ENCODE data around the gene MAP3K13. TPM values are rescaled to one million over a fixed set of nuclear protein-coding genes. Genes with fewer than 3 reads are reported as not detected.

MAP3K13 gene, protein sequence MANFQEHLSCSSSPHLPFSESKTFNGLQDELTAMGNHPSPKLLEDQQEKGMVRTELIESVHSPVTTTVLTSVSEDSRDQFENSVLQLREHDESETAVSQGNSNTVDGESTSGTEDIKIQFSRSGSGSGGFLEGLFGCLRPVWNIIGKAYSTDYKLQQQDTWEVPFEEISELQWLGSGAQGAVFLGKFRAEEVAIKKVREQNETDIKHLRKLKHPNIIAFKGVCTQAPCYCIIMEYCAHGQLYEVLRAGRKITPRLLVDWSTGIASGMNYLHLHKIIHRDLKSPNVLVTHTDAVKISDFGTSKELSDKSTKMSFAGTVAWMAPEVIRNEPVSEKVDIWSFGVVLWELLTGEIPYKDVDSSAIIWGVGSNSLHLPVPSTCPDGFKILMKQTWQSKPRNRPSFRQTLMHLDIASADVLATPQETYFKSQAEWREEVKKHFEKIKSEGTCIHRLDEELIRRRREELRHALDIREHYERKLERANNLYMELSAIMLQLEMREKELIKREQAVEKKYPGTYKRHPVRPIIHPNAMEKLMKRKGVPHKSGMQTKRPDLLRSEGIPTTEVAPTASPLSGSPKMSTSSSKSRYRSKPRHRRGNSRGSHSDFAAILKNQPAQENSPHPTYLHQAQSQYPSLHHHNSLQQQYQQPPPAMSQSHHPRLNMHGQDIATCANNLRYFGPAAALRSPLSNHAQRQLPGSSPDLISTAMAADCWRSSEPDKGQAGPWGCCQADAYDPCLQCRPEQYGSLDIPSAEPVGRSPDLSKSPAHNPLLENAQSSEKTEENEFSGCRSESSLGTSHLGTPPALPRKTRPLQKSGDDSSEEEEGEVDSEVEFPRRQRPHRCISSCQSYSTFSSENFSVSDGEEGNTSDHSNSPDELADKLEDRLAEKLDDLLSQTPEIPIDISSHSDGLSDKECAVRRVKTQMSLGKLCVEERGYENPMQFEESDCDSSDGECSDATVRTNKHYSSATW
- total RNA-seq: 10 to 100 TPM; 20.4 to 21.1 TPM
- polyA plus RNA-seq (2013, experiment 1 of 2): 27.5 TPM
- polyA plus RNA-seq (2013, experiment 2 of 2): 27.9 TPM
- long read RNA-seq, experiment 1, transcript MAP3K13-207 (2 exons, 388 nt): major isoform, 5 of 8 reads
- long read RNA-seq, experiment 1, partial matches to known transcripts: 0 of 8 reads
- long read RNA-seq, experiment 1, other reads (novel, unspliced or antisense): 1 of 8 reads
- long read RNA-seq, experiment 2, transcript MAP3K13-212 (3 exons, 1,681 nt): major isoform, 54 of 62 reads
- long read RNA-seq, experiment 2, partial matches to known transcripts: 0 of 62 reads
- long read RNA-seq, experiment 2, other reads (novel, unspliced or antisense): 5 of 62 reads
- long read RNA-seq, experiment 3, transcript MAP3K13-212 (3 exons, 1,681 nt): major isoform, 10 of 16 reads
- long read RNA-seq, experiment 3, partial matches to known transcripts: 2 of 16 reads
- long read RNA-seq, experiment 3, other reads (novel, unspliced or antisense): 4 of 16 reads
- long read RNA-seq, experiment 4, transcript MAP3K13-212 (3 exons, 1,681 nt): major isoform, 61 of 67 reads
- long read RNA-seq, experiment 4, partial matches to known transcripts: 1 of 67 reads
- long read RNA-seq, experiment 4, other reads (novel, unspliced or antisense): 3 of 67 reads

DNA sequence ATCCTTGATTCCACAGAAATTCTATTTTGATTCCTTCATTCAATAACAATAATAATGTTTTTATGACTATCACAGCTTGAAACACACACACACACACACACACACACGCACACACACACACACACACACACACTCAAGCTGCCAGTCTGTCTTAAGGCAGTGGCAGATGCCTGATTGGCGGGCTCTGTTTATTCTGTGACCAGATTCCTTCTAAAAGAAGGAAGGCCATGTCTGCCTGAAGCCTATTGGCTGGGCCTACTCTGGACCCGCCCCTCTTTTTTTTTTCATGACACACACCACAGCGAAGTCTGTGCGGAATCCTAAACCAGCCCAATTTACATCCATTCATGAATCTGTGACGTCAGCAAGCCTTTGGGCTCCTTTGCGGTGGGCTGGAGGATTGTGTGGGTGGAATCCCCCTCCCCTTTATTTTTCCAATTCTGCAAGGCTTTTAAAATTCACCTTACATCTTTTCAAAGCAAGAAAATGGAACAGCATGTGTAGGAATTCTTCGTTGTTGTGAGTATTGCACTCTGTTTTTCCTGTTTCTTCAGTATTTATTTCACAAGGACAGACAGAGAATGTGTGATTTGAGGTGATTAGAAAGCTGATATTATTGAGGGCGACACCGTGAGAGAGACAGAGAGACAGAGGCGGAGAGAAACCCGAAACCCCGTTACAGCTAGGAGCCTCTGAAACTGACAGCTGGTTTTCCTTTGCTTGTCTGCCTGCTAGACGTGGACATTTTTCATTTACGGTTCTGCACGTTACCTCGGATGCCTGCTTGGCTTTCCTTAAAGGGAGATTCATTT lies at the start of gene MAP3K13:
TSS of gene MAP3K13 (plus strand) at position 287 of the 812 bp plus-strand sequence. CDS start 65,446 bp downstream, outside the sequence.
- Mint-ChIP-seq H3K27ac (no peak within 1 kb of the TSS), H3K4me1 (peaks cover 2% of the 10 kb centered on the region), H3K27me3 (ENCODE audit: insufficient read depth) (peaks cover 57% of the 10 kb centered on the region), H3K9me3 (no peaks in the 10 kb centered on the region), H3K36me3 (ENCODE audit: low read depth) (no peaks in the 10 kb centered on the region), H3K4me3 (peak within 1 kb of the TSS; percentile 57)
- Histone ChIP-seq H3K36me3 (ENCODE audit: control insufficient read depth, insufficient read depth, low read length) (no peaks in the 10 kb centered on the region), H3K4me1 (ENCODE audit: control insufficient read depth, insufficient read depth, low read length) (no peaks in the 10 kb centered on the region), H3K27me3 (ENCODE audit: control insufficient read depth, insufficient read depth, low read length, poor library complexity, severe bottlenecking) (peaks cover 45% of the 10 kb centered on the region), H3K9ac (ENCODE audit: extremely low read depth, low read length, poor library complexity, severe bottlenecking) (peak within 1 kb of the TSS; percentile 26), H3K9me3 (ENCODE audit: control insufficient read depth, low read length) (no peaks in the 10 kb centered on the region), H3K4me3 (ENCODE audit: low read length) (peak within 1 kb of the TSS; percentile 86), H3K27ac (ENCODE audit: low read depth, low read length) (peak within 1 kb of the TSS; percentile 64)
- 3 to 7% methylated on average over 6 to 17 of the region's 17 CpGs for WGBS, 2 experiments (ENCODE audit: insufficient coverage in 1 of 2, insufficient read length in 1 of 2)
- TF ChIP-seq CTCF (conservative IDR thresholded peaks at IDR 0.05): no peak
- DNase-seq: peak; percentile 91

DNA sequence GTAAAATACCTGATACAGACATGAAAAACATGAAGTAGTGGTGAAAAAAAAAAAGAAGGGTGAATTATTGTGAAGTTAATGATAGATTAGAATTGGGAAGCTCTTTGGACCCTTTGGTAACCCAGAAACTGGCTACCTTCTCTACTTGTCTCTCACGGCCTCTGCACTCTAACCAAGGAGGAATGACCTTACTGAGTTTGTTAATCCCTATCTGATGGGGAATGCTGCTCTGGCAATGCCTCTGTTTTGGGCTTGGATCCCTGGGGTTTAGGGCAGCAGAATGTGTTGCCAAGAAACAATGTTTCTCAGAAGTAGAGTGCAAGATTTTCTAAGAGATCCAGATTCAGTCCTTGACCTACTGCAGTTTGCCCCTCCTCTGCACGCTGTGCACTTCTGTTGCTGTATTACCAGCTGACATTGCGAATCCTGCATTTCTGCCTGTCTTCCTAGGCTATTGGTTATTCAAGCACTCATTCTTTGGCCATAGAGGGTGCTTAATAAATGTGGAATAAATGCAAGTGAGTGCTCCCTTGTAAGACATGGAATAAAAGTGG lies 49.2 kb upstream of the MAP3K13 start:
- DNase-seq: no peak
- 88 to 94% methylated on average over 3 of the region's 3 CpGs for WGBS, 2 experiments (ENCODE audit: insufficient coverage in 1 of 2, insufficient read length in 1 of 2)
- Histone ChIP-seq H3K27me3 (ENCODE audit: control insufficient read depth, insufficient read depth, low read length, poor library complexity, severe bottlenecking) (no peaks in the 10 kb centered on the region), H3K9ac (ENCODE audit: extremely low read depth, low read length, poor library complexity, severe bottlenecking) (no peak overlapping the region), H3K4me1 (ENCODE audit: control insufficient read depth, insufficient read depth, low read length) (peaks cover 3% of the 10 kb centered on the region), H3K4me3 (ENCODE audit: low read length) (no peak overlapping the region), H3K36me3 (ENCODE audit: control insufficient read depth, insufficient read depth, low read length) (no peaks in the 10 kb centered on the region), H3K9me3 (ENCODE audit: control insufficient read depth, low read length) (peaks cover 23% of the 10 kb centered on the region), H3K27ac (ENCODE audit: low read depth, low read length) (no peak overlapping the region)
- peaks cover 16% of the 10 kb centered on the region for H3K36me3 Mint-ChIP-seq (ENCODE audit: low read depth)
- H3K27ac Mint-ChIP-seq: no peak overlapping the region
- H3K4me3 Mint-ChIP-seq: no peak overlapping the region
- H3K27me3 Mint-ChIP-seq (ENCODE audit: insufficient read depth): no peaks in the 10 kb centered on the region
- H3K4me1 Mint-ChIP-seq: peaks cover 4% of the 10 kb centered on the region
- peaks cover 23% of the 10 kb centered on the region for H3K9me3 Mint-ChIP-seq
- no peak for TF ChIP-seq CTCF (conservative IDR thresholded peaks at IDR 0.05)
